HepG2 (cell line): Measurements from ENCODE around the gene C2orf76.

Experiments
- ADNP ChIP-seq: sonication (generic); formaldehyde crosslinking; IDR thresholded peaks from 2 replicates; pipeline ENCODE4 v1.4.0; 2020; ENCODE audit warnings: missing genetic modification reagents
- ASH2L ChIP-seq: fragments of 300-600, 200-600 bp; sonication (generic); IDR thresholded peaks from 2 replicates; pipeline ENCODE4 v1.7.0; 2017; ENCODE audit warnings: low read depth, mild to moderate bottlenecking, moderate library complexity, mixed read lengths, low read length; ENCODE audit not compliant: insufficient read length
- CBX2 ChIP-seq, 2 experiments: fragments of 200-600 bp in 1 of 2; sonication (generic); formaldehyde crosslinking in 1 of 2; IDR thresholded peaks; 2 replicates each; pipeline versions ENCODE4 v1.7.0 to v1.8.1; 2018 to 2022; ENCODE audit warnings: low read depth in 2 of 2, low read length in 1 of 2, mild to moderate bottlenecking in 1 of 2, missing genetic modification reagents in 1 of 2
- CHD4 ChIP-seq: fragments of 200-600 bp; sonication (generic); IDR thresholded peaks from 2 replicates; pipeline ENCODE4 v1.7.0; 2017; ENCODE audit warnings: mild to moderate bottlenecking, low read length, borderline replicate concordance
- CTCF ChIP-seq: sonication (generic); formaldehyde crosslinking; IDR thresholded peaks from 2 replicates; pipeline ENCODE4 v1.5.0; 2020; ENCODE audit warnings: mild to moderate bottlenecking, missing genetic modification reagents, moderate library complexity
- HOXA3 ChIP-seq: sonication (generic); formaldehyde crosslinking; IDR thresholded peaks from 2 replicates; pipeline ENCODE4 v1.5.0; 2020; ENCODE audit warnings: missing genetic modification reagents
- KAT2B ChIP-seq: fragments of 150-350 bp; IDR thresholded peaks from 2 replicates; pipeline ENCODE4 v1.6.1; 2014; ENCODE audit warnings: low read depth, low read length, borderline replicate concordance
- MEF2D ChIP-seq: sonication (generic); formaldehyde crosslinking; IDR thresholded peaks from 2 replicates; pipeline ENCODE4 v1.5.1; 2020; ENCODE audit warnings: mild to moderate bottlenecking, missing genetic modification reagents
- POLR2A ChIP-seq, 2 experiments: IDR thresholded peaks; 2 replicates each; pipeline ENCODE4 v1.6.1; 2011; ENCODE audit warnings: low read depth in 2 of 2, low read length in 2 of 2, mild to moderate bottlenecking in 1 of 2, moderate library complexity in 1 of 2; ENCODE audit not compliant: insufficient read depth in 1 of 2
- ZHX2 ChIP-seq, 2 experiments: sonication (generic) in 1 of 2; formaldehyde crosslinking in 1 of 2; IDR thresholded peaks; 2 replicates each; pipeline versions ENCODE4 v1.6.1 to v1.9.0; 2014 to 2022; ENCODE audit warnings: antibody characterized with exemption in 1 of 2, borderline replicate concordance in 1 of 2, inconsistent platforms in 1 of 2, low read depth in 1 of 2, missing genetic modification reagents in 1 of 2
- ZNF788 ChIP-seq: sonication (generic); formaldehyde crosslinking; IDR thresholded peaks from 2 replicates; pipeline ENCODE4 v1.5.0; 2020; ENCODE audit warnings: mild to moderate bottlenecking, missing genetic modification reagents, borderline replicate concordance

GRCh38 chr2:119276864-119277263 lies 89.8 kb downstream of the C2orf76 start:
- TF ChIP-seq ASH2L (no peak), HOXA3 (CRISPR knock-in tag) (no peak), ZHX2 (IDR thresholded peaks at IDR 0.05; ENCODE audit: low read depth) (no peak), ZHX2 (CRISPR knock-in tag; IDR thresholded peaks at IDR 0.05; ENCODE audit: borderline replicate concordance) (no peak), ADNP (CRISPR knock-in tag) (no peak), POLR2A (IDR thresholded peaks at IDR 0.05; ENCODE audit: insufficient read depth in 1 of 2, low read depth in 2 of 2, low read length in 2 of 2) (no peak), KAT2B (no peak), ZNF788 (no peak), CHD4 (no peak), MEF2D (no peak), CBX2 (IDR thresholded peaks at IDR 0.05; ENCODE audit: low read depth, low read length) (no peak), CBX2 (CRISPR knock-in tag; IDR thresholded peaks at IDR 0.05; ENCODE audit: low read depth) (no peak), CTCF (CRISPR knock-in tag) (no peak)
